AG08396 (cell line): ENCODE results near the gene MACROD2.

Experiments
- DNase-seq: peaks from one replicate; pipeline ENCODE4 v3.0.0; 2012; ENCODE audit warnings: low spot score, mixed read lengths

The MACROD2 gene

GRCh38 chr20:14647016-14647415 lies 651.7 kb downstream of the MACROD2 start:
- no peak for DNase-seq

GRCh38 chr20:14649662-14650061 lies 654.3 kb downstream of the MACROD2 start:
- no peak for DNase-seq

GRCh38 chr20:14657266-14658005 lies 662.1 kb downstream of the MACROD2 start:
- DNase-seq, result no peak

GRCh38 chr20:14664101-14664500 lies 668.8 kb downstream of the MACROD2 start:
- DNase-seq, result no peak

GRCh38 chr20:14666696-14667095 lies 671.4 kb downstream of the MACROD2 start:
- no peak for DNase-seq

GRCh38 chr20:14667226-14667625 lies 671.9 kb downstream of the MACROD2 start:
- no peak for DNase-seq

- DNase-seq, result no peak
Observed at GRCh38 chr20:14672066-14672465, 676.8 kb downstream of the MACROD2 start.

- no peak for DNase-seq
Observed at GRCh38 chr20:14673164-14673563, 677.8 kb downstream of the MACROD2 start.

- no peak for DNase-seq
Observed at GRCh38 chr20:14677455-14677854, 682.1 kb downstream of the MACROD2 start.

GRCh38 chr20:14685183-14685582 lies 689.9 kb downstream of the MACROD2 start:
- no peak for DNase-seq

- DNase-seq, result no peak
Observed at GRCh38 chr20:14687313-14687712, 692.0 kb downstream of the MACROD2 start.

- no peak for DNase-seq
Observed at GRCh38 chr20:14688005-14688404, 692.7 kb downstream of the MACROD2 start.

GRCh38 chr20:14691994-14692393 lies 696.7 kb downstream of the MACROD2 start:
- DNase-seq, result no peak

GRCh38 chr20:14696478-14696877 lies 701.2 kb downstream of the MACROD2 start:
- DNase-seq, result no peak

- no peak for DNase-seq
Observed at GRCh38 chr20:14696937-14697336, 701.6 kb downstream of the MACROD2 start.

- DNase-seq, result no peak
Observed at GRCh38 chr20:14698125-14698524, 702.8 kb downstream of the MACROD2 start.

GRCh38 chr20:14698605-14699373 lies 703.5 kb downstream of the MACROD2 start:
- no peak for DNase-seq

- no peak for DNase-seq
Observed at GRCh38 chr20:14700639-14700960, 705.3 kb downstream of the MACROD2 start.

GRCh38 chr20:14701326-14701725 lies 706.0 kb downstream of the MACROD2 start:
- DNase-seq, result no peak

- no peak for DNase-seq
Observed at GRCh38 chr20:14706555-14706954, 711.2 kb downstream of the MACROD2 start.

- no peak for DNase-seq
Observed at GRCh38 chr20:14707026-14707680, 711.8 kb downstream of the MACROD2 start.

GRCh38 chr20:14707865-14708596 lies 712.7 kb downstream of the MACROD2 start:
- no peak for DNase-seq
